H1 (cell line): Measurements from ENCODE around the gene SLC19A3. TPM values are rescaled to one million over a fixed set of nuclear protein-coding genes. Genes with fewer than 3 reads are reported as not detected.
A peak's percentile ranks its signal among the peaks of the same experiment; 100 is the strongest.

Source experiments
- CTCF ChIA-PET: fragments of 300-600 bp; sonication (Branson Sonifier 250); formaldehyde crosslinking; loops from one replicate; lab custom pipeline; 2021; ENCODE audit not compliant: partially characterized antibody; lab: Charles Lee
- POLR2A ChIA-PET: fragments of 300-600 bp; sonication (Branson Sonifier 250); formaldehyde crosslinking; loops from one replicate; lab custom pipeline; 2021; ENCODE audit warnings: inconsistent platforms; ENCODE audit not compliant: partially characterized antibody; lab: Charles Lee
- DNase-seq, 2 experiments: peaks; one replicate each; pipeline versions ENCODE4 v3.0.0 to v3.0.0-alpha.2; 2010 to 2022; ENCODE audit warnings: low spot score in 2 of 2, low read depth in 1 of 2, mixed read lengths in 1 of 2
- FAIRE-seq: peaks from 2 replicates; lab custom pipeline; 2011; peaks lifted over from hg19 to GRCh38; lab: Jason Lieb, UNC
- H2AFZ ChIP-seq: 2 replicates; pipeline ENCODE4 v1.8.1; 2012; ENCODE audit warnings: low read length, inconsistent platforms
- H2AK5ac ChIP-seq: 2 replicates; pipeline ENCODE4 v1.6.1; 2013; ENCODE audit warnings: low read depth, low read length
- H2BK120ac ChIP-seq: replicated peaks from 2 replicates; pipeline ENCODE3; 2013; ENCODE audit warnings: low read depth, low read length, inconsistent platforms
- H2BK12ac ChIP-seq: 2 replicates; pipeline ENCODE4 v1.6.1; 2013; ENCODE audit warnings: low read depth, low read length
- H2BK15ac ChIP-seq: 2 replicates; pipeline ENCODE4 v1.6.1; 2013; ENCODE audit warnings: low read length
- H2BK20ac ChIP-seq: 2 replicates; pipeline ENCODE4 v1.6.1; 2013; ENCODE audit warnings: low read length
- H2BK5ac ChIP-seq: 2 replicates; pipeline ENCODE4 v1.6.1; 2013; ENCODE audit warnings: low read depth, low read length
- H3K14ac ChIP-seq: 2 replicates; pipeline ENCODE4 v1.6.1; 2013; ENCODE audit warnings: inconsistent platforms; ENCODE audit not compliant: insufficient read length
- H3K18ac ChIP-seq: 2 replicates; pipeline ENCODE4 v1.6.1; 2013; ENCODE audit warnings: low read length; ENCODE audit errors: extremely low read depth
- H3K23ac ChIP-seq: 2 replicates; pipeline ENCODE4 v1.6.1; 2013; ENCODE audit warnings: inconsistent platforms; ENCODE audit not compliant: insufficient read length
- H3K23me2 ChIP-seq: 2 replicates; pipeline ENCODE4 v1.6.1; 2013; ENCODE audit warnings: low read depth, low read length
- H3K27ac ChIP-seq: 2 replicates; pipeline ENCODE4 v1.6.1; 2011; ENCODE audit warnings: low read depth, low read length, inconsistent platforms
- H3K27me3 ChIP-seq, 4 experiments: replicated peaks in 1 of 4; 1 replicate in 1 of 4; 2 replicates in 3 of 4; pipeline versions ENCODE4 v1.6.1 to v1.8.1; 2011 to 2013; ENCODE audit warnings: low read length in 3 of 4, mild to moderate bottlenecking in 3 of 4, inconsistent platforms in 2 of 4, mixed read lengths in 2 of 4, moderate library complexity in 1 of 4; ENCODE audit not compliant: control insufficient read depth in 3 of 4, insufficient read depth in 3 of 4; ENCODE audit errors: extremely low read depth in 1 of 4
- H3K36me3 ChIP-seq, 4 experiments: 2 replicates each; pipeline versions ENCODE4 v1.6.1 to v1.8.1; 2011 to 2013; ENCODE audit warnings: mild to moderate bottlenecking in 4 of 4, low read length in 3 of 4, moderate library complexity in 2 of 4, control low read depth in 1 of 4, inconsistent platforms in 1 of 4; ENCODE audit not compliant: insufficient read depth in 4 of 4, control insufficient read depth in 2 of 4
- H3K4ac ChIP-seq: replicated peaks from 2 replicates; pipeline ENCODE3; 2013; ENCODE audit warnings: low read length, low read depth, mixed read lengths, inconsistent platforms; ENCODE audit not compliant: insufficient read length
- H3K4me1 ChIP-seq, 4 experiments: replicated peaks in 1 of 4; 1 replicate in 1 of 4; 2 replicates in 3 of 4; pipeline versions ENCODE4 v1.6.1 to v1.8.1; 2011 to 2013; ENCODE audit warnings: low read length in 3 of 4, inconsistent platforms in 2 of 4, mixed read lengths in 1 of 4; ENCODE audit not compliant: insufficient read depth in 4 of 4, control insufficient read depth in 3 of 4
- H3K4me2 ChIP-seq, 2 experiments: 2 replicates each; pipeline versions ENCODE4 v1.6.1 to v1.8.1; 2011 to 2013; ENCODE audit warnings: low read depth in 2 of 2, low read length in 2 of 2, control low read depth in 1 of 2, inconsistent platforms in 1 of 2, mild to moderate bottlenecking in 1 of 2; ENCODE audit not compliant: insufficient read depth in 1 of 2
- H3K4me3 ChIP-seq, 4 experiments: fragments of 200-600, 300-600 bp in 1 of 4; sonication (generic), shearing (Covaris generic), sonication (Bioruptor Twin) in 1 of 4; 2 replicates each; pipeline versions ENCODE4 v1.5.1 to v1.8.1; 2011 to 2016; ENCODE audit warnings: low read length in 4 of 4, low read depth in 3 of 4, control low read depth in 2 of 4, inconsistent platforms in 2 of 4, mild to moderate bottlenecking in 2 of 4, mixed read lengths in 1 of 4, moderate library complexity in 1 of 4; ENCODE audit not compliant: insufficient read depth in 2 of 4; ENCODE audit errors: extremely low read depth in 1 of 4
- H3K56ac ChIP-seq: replicated peaks from 2 replicates; pipeline ENCODE3; 2013; ENCODE audit warnings: low read depth, mild to moderate bottlenecking, mixed read lengths, low read length, inconsistent platforms; ENCODE audit not compliant: insufficient read length
- H3K79me1 ChIP-seq: 2 replicates; pipeline ENCODE4 v1.6.1; 2013; ENCODE audit warnings: low read depth, low read length, control low read depth
- H3K79me2 ChIP-seq, 2 experiments: 2 replicates each; pipeline versions ENCODE4 v1.6.1 to v1.8.1; 2012 to 2013; ENCODE audit warnings: low read length in 2 of 2, mild to moderate bottlenecking in 2 of 2, inconsistent platforms in 1 of 2; ENCODE audit not compliant: insufficient read depth in 2 of 2, control insufficient read depth in 1 of 2
- H3K9ac ChIP-seq, 4 experiments: replicated peaks in 1 of 4; 1 replicate in 1 of 4; 2 replicates in 3 of 4; pipeline versions ENCODE4 v1.6.1 to v1.8.1; 2011 to 2013; ENCODE audit warnings: low read depth in 3 of 4, low read length in 3 of 4, control low read depth in 2 of 4, mild to moderate bottlenecking in 2 of 4, moderate library complexity in 2 of 4, inconsistent platforms in 1 of 4; ENCODE audit errors: extremely low read depth in 1 of 4
- H3K9me3 ChIP-seq, 2 experiments: 2 replicates each; pipeline versions ENCODE4 v1.6.1 to v1.8.1; 2012 to 2013; ENCODE audit warnings: mild to moderate bottlenecking in 2 of 2, moderate library complexity in 2 of 2, control low read depth in 1 of 2, inconsistent platforms in 1 of 2, low read depth in 1 of 2, low read length in 1 of 2, mixed read lengths in 1 of 2; ENCODE audit not compliant: insufficient read depth in 2 of 2
- H4K20me1 ChIP-seq, 2 experiments: replicated peaks in 1 of 2; 2 replicates each; pipeline versions ENCODE3 to v1.8.1; 2011 to 2013; ENCODE audit warnings: inconsistent platforms in 2 of 2, low read length in 2 of 2, mild to moderate bottlenecking in 1 of 2; ENCODE audit not compliant: insufficient read depth in 2 of 2, control insufficient read depth in 1 of 2
- H4K5ac ChIP-seq: 2 replicates; pipeline ENCODE4 v1.6.1; 2013; ENCODE audit warnings: low read length, low read depth, mixed read lengths, inconsistent platforms; ENCODE audit not compliant: insufficient read length
- H4K8ac ChIP-seq: 2 replicates; pipeline ENCODE4 v1.8.0; 2013; ENCODE audit warnings: mild to moderate bottlenecking, moderate library complexity, low read length, inconsistent platforms; ENCODE audit not compliant: insufficient read depth; ENCODE audit errors: extremely low read depth
- H4K91ac ChIP-seq: replicated peaks from 2 replicates; pipeline ENCODE3; 2013; ENCODE audit warnings: low read length, mixed read lengths, inconsistent platforms; ENCODE audit not compliant: insufficient read length
- BACH1 ChIP-seq: IDR thresholded peaks from 2 replicates; pipeline ENCODE4 v1.6.1; 2012; ENCODE audit warnings: low read length, improper control_type of control experiment
- NRF1 ChIP-seq: IDR thresholded peaks from 2 replicates; pipeline ENCODE4 v1.6.1; 2011; ENCODE audit warnings: mild to moderate bottlenecking, low read depth, low read length, improper control_type of control experiment
- SIX5 ChIP-seq: IDR thresholded peaks from 2 replicates; pipeline ENCODE4 v1.6.1; 2011; ENCODE audit warnings: mild to moderate bottlenecking, low read depth, low read length
- whole genome bisulfite sequencing, 2 experiments: shearing (Covaris generic) in 1 of 2; methylation state at CpG; one replicate each; pipeline versions ENCODE4 v1.1.6 to v1.1.7; 2013 to 2015; ENCODE audit warnings: low lambda C conversion rate in 2 of 2, mixed read lengths in 2 of 2, inconsistent platforms in 1 of 2, low coverage in 1 of 2, missing lambda C conversion rate in 1 of 2; ENCODE audit not compliant: insufficient replicate concordance in 2 of 2, insufficient coverage in 1 of 2, insufficient read length in 1 of 2; ENCODE audit errors: extremely low coverage in 1 of 2, missing lambda C conversion rate in 1 of 2; 5-methylcytosine and 5-hydroxymethylcytosine counted together
- polyA plus RNA-seq, 7 experiments: library from polyadenylated mRNA; depleted of rRNA in 3 of 7; stranded (reverse) in 5 of 7; unstranded in 2 of 7; fragments of >200 nt in 5 of 7; fragments of 200-250 nt in 2 of 7; gene quantifications; 1 replicate in 5 of 7; 2 replicates in 1 of 7; 4 replicates in 1 of 7; pipeline versions ENCODE4 v1.2.1 to v1.2.3, GENCODE V29; 2011 to 2013; ENCODE audit warnings: missing spikeins in 2 of 7, mixed read lengths in 2 of 7
- total RNA-seq: library from RNA; stranded (reverse); fragmentation: NEBNext Ultra II Directional; extraction: Animal tissue kit (Norgen Biotek cat#: 25700); gene quantifications from 2 replicates; pipeline ENCODE4 v1.2.1, GENCODE V29; 2021

Gene SLC19A3
- total and polyA plus RNA-seq, 2 of the 8 experiments (the other 6 are each of a cell fraction or from before 2014, with no cell fraction given): 7.0 to 9.8 TPM

- TF ChIP-seq SIX5 (no peak), BACH1 (no peak), NRF1 (no peak)
- no peak within 1 kb of the TSS for H3K18ac ChIP-seq
- H2BK120ac ChIP-seq: no peak within 1 kb of the TSS
- no peak within 1 kb of the TSS for H2AFZ ChIP-seq
- H3K9me3 ChIP-seq: no peaks in the 10 kb centered on the region
- no peaks in the 10 kb centered on the region for H3K27me3 ChIP-seq
- WGBS, 2 experiments: 94% methylated on average over 15 of the region's 15 CpGs; no CpG with 5 or more reads in 1 of the 2 experiments
- H3K79me2 ChIP-seq: no peaks in the 10 kb centered on the region
- H3K9ac ChIP-seq: no peak within 1 kb of the TSS
- H2BK15ac ChIP-seq: 0 out of 2 replicates have a peak within 1 kb of the TSS, but pooled peaks have one; percentile 61
- DNase-seq (no peak), FAIRE-seq (no peak)
- H3K56ac ChIP-seq: no peak within 1 kb of the TSS
- H3K4ac ChIP-seq: no peak within 1 kb of the TSS
- no peak within 1 kb of the TSS for H2BK20ac ChIP-seq
- no peak within 1 kb of the TSS for H3K4me3 ChIP-seq
- H4K91ac ChIP-seq: no peak within 1 kb of the TSS
- H3K23me2 ChIP-seq: no peaks in the 10 kb centered on the region
- H4K5ac ChIP-seq: no peak within 1 kb of the TSS
- H3K4me2 ChIP-seq: no peak within 1 kb of the TSS
- H4K8ac ChIP-seq: no peak within 1 kb of the TSS
- H3K79me1 ChIP-seq: no peaks in the 10 kb centered on the region
- no peak within 1 kb of the TSS for H2BK12ac ChIP-seq
- no peaks in the 10 kb centered on the region for H4K20me1 ChIP-seq
- H2BK5ac ChIP-seq: no peak within 1 kb of the TSS
- POLR2A ChIA-PET: no interaction called here
- CTCF ChIA-PET: interaction anchor here (0.6 to 1.5 kb wide), 6 partner anchors 16 to 66 kb away, joined by 3 to 5 read pairs (median 4); no protein-coding TSS in a partner anchor
- no peaks in the 10 kb centered on the region for H3K36me3 ChIP-seq
- H2AK5ac ChIP-seq: no peak within 1 kb of the TSS
- no peak within 1 kb of the TSS for H3K14ac ChIP-seq
- H3K27ac ChIP-seq: no peak within 1 kb of the TSS
- no peaks in the 10 kb centered on the region for H3K4me1 ChIP-seq
- no peak within 1 kb of the TSS for H3K23ac ChIP-seq
Measured at GRCh38 chr2:227724394-227725039, 6.7 kb upstream of the SLC19A3 start, which contains the start of gene SCYGR6. TSS of gene SCYGR6 (minus strand) at chr2:227724757. CDS start at chr2:227724757, 0 bp downstream.
